Measurements from ENCODE around the gene HHATL.

DNA sequence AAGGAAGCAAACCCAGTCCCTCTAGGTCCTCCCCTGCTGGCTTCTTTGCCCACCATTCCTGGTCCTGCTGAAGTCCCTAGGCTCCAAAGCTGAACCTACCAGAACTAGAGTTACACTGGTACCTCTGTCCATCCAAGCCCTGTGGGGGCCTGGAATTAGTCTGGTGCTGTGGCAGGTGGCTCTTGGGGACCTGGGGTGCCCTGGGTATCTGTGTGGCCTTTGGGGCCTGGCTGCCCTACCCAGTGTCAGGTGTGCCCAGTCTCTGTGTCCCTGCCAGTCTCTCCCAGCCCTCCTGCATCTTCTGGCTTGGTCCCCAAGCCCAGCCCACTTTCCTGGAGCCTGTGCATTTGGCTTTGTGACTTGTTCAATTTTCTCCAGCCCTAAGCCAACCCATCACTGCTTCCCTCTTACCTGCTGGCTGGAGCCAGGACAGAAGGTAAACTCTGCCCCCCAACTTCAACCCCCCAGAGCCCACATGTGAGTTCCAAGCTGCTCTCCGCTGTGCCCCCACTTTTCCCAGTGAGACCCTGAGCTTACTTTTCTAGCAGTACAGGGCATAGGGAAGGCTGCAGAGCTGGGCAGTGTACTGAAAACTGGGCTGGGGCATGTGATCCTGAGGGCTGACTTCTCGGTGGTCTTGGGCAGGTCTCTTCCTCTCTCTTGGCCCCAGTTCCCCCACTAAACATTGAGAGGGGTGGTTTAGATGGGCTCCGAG is 28.3 kb upstream of the HHATL start:
- TF ChIP-seq POLR2A (IDR thresholded peaks at IDR 0.05; ENCODE audit: low read depth, low read length) (no peak), POLR2AphosphoS5 (IDR thresholded peaks at IDR 0.05; ENCODE audit: low read depth, low read length) (no peak), TAF1 (IDR thresholded peaks at IDR 0.05; ENCODE audit: borderline replicate concordance, low read depth, low read length) (no peak)
